GM12878 (cell line): Measurements from ENCODE around the gene SUPT3H.

Experiments
- CBFB ChIP-seq: IDR thresholded peaks from 2 replicates; pipeline ENCODE4 v1.6.1; 2016; ENCODE audit warnings: antibody characterized with exemption, low read depth
- CEBPB ChIP-seq, 2 experiments: fragments of 150-350 bp in 1 of 2; IDR thresholded peaks; 2 replicates each; pipeline ENCODE4 v1.6.1; 2012 to 2014; ENCODE audit warnings: low read depth in 2 of 2, low read length in 2 of 2, borderline replicate concordance in 1 of 2, inconsistent platforms in 1 of 2
- CHD1 ChIP-seq: IDR thresholded peaks from 2 replicates; pipeline ENCODE4 v1.6.1; 2012; ENCODE audit warnings: low read depth, low read length, improper control_type of control experiment
- CREM ChIP-seq: IDR thresholded peaks from 2 replicates; pipeline ENCODE4 v1.6.1; 2014; ENCODE audit warnings: antibody characterized with exemption, low read depth
- DPF2 ChIP-seq: fragments of 450-650 bp; IDR thresholded peaks from 2 replicates; pipeline ENCODE4 v1.6.1; 2017; ENCODE audit warnings: mild to moderate bottlenecking
- EGR1 ChIP-seq, 2 experiments: IDR thresholded peaks; 1 replicate in 1 of 2; 2 replicates in 1 of 2; pipeline ENCODE4 v1.6.1; 2011 to 2012; ENCODE audit warnings: low read depth in 2 of 2, low read length in 2 of 2, borderline replicate concordance in 1 of 2, mild to moderate bottlenecking in 1 of 2, moderate library complexity in 1 of 2
- HDAC2 ChIP-seq: fragments of 200-600 bp; sonication (generic); IDR thresholded peaks from 2 replicates; pipeline ENCODE4 v1.6.1; 2017
- MTA2 ChIP-seq: fragments of 450-650 bp; IDR thresholded peaks from 2 replicates; pipeline ENCODE4 v1.6.1; 2016; ENCODE audit warnings: low read depth, mild to moderate bottlenecking, moderate library complexity
- POLR2A ChIP-seq: IDR thresholded peaks from 2 replicates; pipeline ENCODE4 v1.6.1; 2011; ENCODE audit warnings: low read depth, mild to moderate bottlenecking, low read length
- POLR2AphosphoS5 ChIP-seq: IDR thresholded peaks from 2 replicates; pipeline ENCODE4 v1.6.1; 2011; ENCODE audit warnings: mild to moderate bottlenecking, low read length, inconsistent platforms
- RAD21 ChIP-seq: IDR thresholded peaks from 2 replicates; pipeline ENCODE4 v1.6.1; 2011; ENCODE audit warnings: mild to moderate bottlenecking, low read depth, low read length, moderate library complexity; ENCODE audit not compliant: insufficient read depth
- YY1 ChIP-seq: IDR thresholded peaks from 2 replicates; pipeline ENCODE4 v1.6.1; 2011; ENCODE audit warnings: low read depth, mild to moderate bottlenecking, low read length
- ZNF274 ChIP-seq: IDR thresholded peaks from one replicate; pipeline ENCODE4 v1.8.0; 2011; ENCODE audit not compliant: insufficient read length, insufficient read depth
- TF ChIP-seq, protein P1 (sequence below), 3 experiments: IDR thresholded peaks in 2 of 3; conservative IDR thresholded peaks in 1 of 3; 2 replicates each; pipeline ENCODE4 v1.5.1; 2011; ENCODE audit warnings: low read depth in 3 of 3, low read length in 3 of 3, mild to moderate bottlenecking in 3 of 3, control low read depth in 2 of 3, moderate library complexity in 2 of 3, inconsistent platforms in 1 of 3, mixed read lengths in 1 of 3; ENCODE audit not compliant: control insufficient read depth in 2 of 3, insufficient read depth in 1 of 3; ENCODE audit errors: extremely low read depth in 1 of 3

DNA sequence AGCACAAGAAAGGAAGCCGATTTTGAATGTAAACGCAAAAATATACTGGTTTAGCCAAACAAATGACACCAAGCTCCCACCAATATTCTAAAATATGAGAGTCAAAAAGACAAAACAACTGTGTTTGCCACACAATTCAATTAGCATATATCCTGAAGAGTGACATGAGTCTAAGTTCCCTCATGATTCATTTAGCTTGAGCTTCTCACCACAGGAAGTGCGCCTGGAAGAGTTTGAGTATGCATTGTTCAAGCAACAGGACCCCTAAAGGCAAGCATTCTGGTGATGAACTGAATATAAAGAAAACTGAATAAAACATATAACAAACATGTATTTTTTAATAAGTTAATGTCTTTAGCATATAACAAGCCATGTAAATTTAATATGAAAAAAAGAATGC lies 164.8 kb downstream of the SUPT3H start:
- TF ChIP-seq YY1, result no peak
- no peak for TF ChIP-seq CREM
- TF ChIP-seq, protein P1, sequence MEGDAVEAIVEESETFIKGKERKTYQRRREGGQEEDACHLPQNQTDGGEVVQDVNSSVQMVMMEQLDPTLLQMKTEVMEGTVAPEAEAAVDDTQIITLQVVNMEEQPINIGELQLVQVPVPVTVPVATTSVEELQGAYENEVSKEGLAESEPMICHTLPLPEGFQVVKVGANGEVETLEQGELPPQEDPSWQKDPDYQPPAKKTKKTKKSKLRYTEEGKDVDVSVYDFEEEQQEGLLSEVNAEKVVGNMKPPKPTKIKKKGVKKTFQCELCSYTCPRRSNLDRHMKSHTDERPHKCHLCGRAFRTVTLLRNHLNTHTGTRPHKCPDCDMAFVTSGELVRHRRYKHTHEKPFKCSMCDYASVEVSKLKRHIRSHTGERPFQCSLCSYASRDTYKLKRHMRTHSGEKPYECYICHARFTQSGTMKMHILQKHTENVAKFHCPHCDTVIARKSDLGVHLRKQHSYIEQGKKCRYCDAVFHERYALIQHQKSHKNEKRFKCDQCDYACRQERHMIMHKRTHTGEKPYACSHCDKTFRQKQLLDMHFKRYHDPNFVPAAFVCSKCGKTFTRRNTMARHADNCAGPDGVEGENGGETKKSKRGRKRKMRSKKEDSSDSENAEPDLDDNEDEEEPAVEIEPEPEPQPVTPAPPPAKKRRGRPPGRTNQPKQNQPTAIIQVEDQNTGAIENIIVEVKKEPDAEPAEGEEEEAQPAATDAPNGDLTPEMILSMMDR (IDR thresholded peaks at IDR 0.05 in 2 of 3, conservative IDR thresholded peaks at IDR 0.05 in 1 of 3; ENCODE audit: control insufficient read depth in 2 of 3, extremely low read depth in 1 of 3, insufficient read depth in 1 of 3, low read depth in 3 of 3, low read length in 3 of 3), result no peak
- TF ChIP-seq EGR1 (IDR thresholded peaks at IDR 0.05; ENCODE audit: borderline replicate concordance in 1 of 2, low read depth in 2 of 2, low read length in 2 of 2), result no peak
- TF ChIP-seq MTA2, result no peak
- no peak for TF ChIP-seq POLR2AphosphoS5
- TF ChIP-seq CBFB, result no peak
- TF ChIP-seq CEBPB (IDR thresholded peaks at IDR 0.05; ENCODE audit: borderline replicate concordance in 1 of 2, low read depth in 2 of 2, low read length in 2 of 2), result no peak
- no peak for TF ChIP-seq ZNF274
- TF ChIP-seq CHD1, result no peak
- no peak for TF ChIP-seq DPF2
- TF ChIP-seq HDAC2, result no peak
- no peak for TF ChIP-seq POLR2A
- no peak for TF ChIP-seq RAD21
